ENCODE results near the gene LYRM9.

GRCh38 chr17:27870345-27870744 is 22.8 kb downstream of the LYRM9 start:
- TF ChIP-seq TAF1 (IDR thresholded peaks at IDR 0.05; ENCODE audit: low read depth) (no peak), REST (IDR thresholded peaks at IDR 0.05; ENCODE audit: low read depth) (no peak), TCF12 (IDR thresholded peaks at IDR 0.05; ENCODE audit: low read depth) (no peak), RAD21 (IDR thresholded peaks at IDR 0.05; ENCODE audit: low read depth) (no peak)
